Fibroblast of mammary gland (primary cell): ENCODE results near the gene APBB2.

Experiments
- DNase-seq: peaks from one replicate; pipeline ENCODE4 v3.0.0-alpha.2; 2010; ENCODE audit warnings: low read depth
- H3K4me3 ChIP-seq: 2 replicates; pipeline ENCODE4 v1.5.1; 2011; ENCODE audit warnings: low read depth, mild to moderate bottlenecking, low read length, moderate library complexity; ENCODE audit not compliant: control insufficient read depth
- CTCF ChIP-seq: conservative IDR thresholded peaks from 2 replicates; pipeline ENCODE4 v1.5.1; 2011; ENCODE audit warnings: low read depth, low read length, inconsistent platforms; ENCODE audit not compliant: control insufficient read depth, insufficient read depth

Gene APBB2

GRCh38 chr4:40897557-40898203 is 316.7 kb downstream of the APBB2 start:
- peak; percentile 60 for DNase-seq
- H3K4me3 ChIP-seq, result no peak overlapping the region
- peak; percentile 79 for TF ChIP-seq CTCF

- no peak for TF ChIP-seq CTCF
- no peak overlapping the region for H3K4me3 ChIP-seq
- DNase-seq, result no peak
These were observed 323.6 kb downstream of the APBB2 start for GRCh38 chr4:40890764-40891163.

GRCh38 chr4:40890199-40890598 is 324.1 kb downstream of the APBB2 start:
- TF ChIP-seq CTCF, result no peak
- no peak for DNase-seq
- H3K4me3 ChIP-seq, result no peak overlapping the region

GRCh38 chr4:40888933-40889332 is 325.4 kb downstream of the APBB2 start:
- TF ChIP-seq CTCF, result no peak
- no peak for DNase-seq
- no peak overlapping the region for H3K4me3 ChIP-seq

GRCh38 chr4:40887764-40888131 is 326.6 kb downstream of the APBB2 start:
- DNase-seq, result peak; percentile 98

GRCh38 chr4:40886931-40887763 is 327.2 kb downstream of the APBB2 start:
- no peak overlapping the region for H3K4me3 ChIP-seq
- peak; percentile 28 for DNase-seq
- no peak for TF ChIP-seq CTCF

More at GRCh38 chr4:40887764-40888131, 326.6 kb downstream of the APBB2 start:
- H3K4me3 ChIP-seq, result no peak overlapping the region
- no peak for TF ChIP-seq CTCF

- no peak overlapping the region for H3K4me3 ChIP-seq
- no peak for TF ChIP-seq CTCF
- DNase-seq, result no peak
These were observed 332.5 kb downstream of the APBB2 start for GRCh38 chr4:40881851-40882250.
